GM13977 (cell line): ENCODE measurements around the gene RHOBTB1.

Experiments used
- DNase-seq: peaks from one replicate; pipeline ENCODE4 v3.0.0; 2012; ENCODE audit warnings: low spot score
- in situ Hi-C: fragments of 300-500 bp; cut with MboI; formaldehyde crosslinking; loops from one replicate; pipeline ENCODE4 v1.12.0; 2022; ENCODE audit warnings: low sequenced_read_pairs, low pct_unique_long_range_greater_than_20kb, mixed read lengths, inconsistent platforms; ENCODE audit not compliant: unreplicated experiment
- TF ChIP-seq, protein P1 (sequence below): IDR thresholded peaks from 2 replicates; pipeline ENCODE4 v1.5.1; 2012; ENCODE audit warnings: mild to moderate bottlenecking, control low read depth; ENCODE audit not compliant: insufficient read depth; ENCODE audit errors: extremely low read depth, missing control alignments

Gene RHOBTB1, protein sequence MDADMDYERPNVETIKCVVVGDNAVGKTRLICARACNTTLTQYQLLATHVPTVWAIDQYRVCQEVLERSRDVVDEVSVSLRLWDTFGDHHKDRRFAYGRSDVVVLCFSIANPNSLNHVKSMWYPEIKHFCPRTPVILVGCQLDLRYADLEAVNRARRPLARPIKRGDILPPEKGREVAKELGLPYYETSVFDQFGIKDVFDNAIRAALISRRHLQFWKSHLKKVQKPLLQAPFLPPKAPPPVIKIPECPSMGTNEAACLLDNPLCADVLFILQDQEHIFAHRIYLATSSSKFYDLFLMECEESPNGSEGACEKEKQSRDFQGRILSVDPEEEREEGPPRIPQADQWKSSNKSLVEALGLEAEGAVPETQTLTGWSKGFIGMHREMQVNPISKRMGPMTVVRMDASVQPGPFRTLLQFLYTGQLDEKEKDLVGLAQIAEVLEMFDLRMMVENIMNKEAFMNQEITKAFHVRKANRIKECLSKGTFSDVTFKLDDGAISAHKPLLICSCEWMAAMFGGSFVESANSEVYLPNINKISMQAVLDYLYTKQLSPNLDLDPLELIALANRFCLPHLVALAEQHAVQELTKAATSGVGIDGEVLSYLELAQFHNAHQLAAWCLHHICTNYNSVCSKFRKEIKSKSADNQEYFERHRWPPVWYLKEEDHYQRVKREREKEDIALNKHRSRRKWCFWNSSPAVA

DNA sequence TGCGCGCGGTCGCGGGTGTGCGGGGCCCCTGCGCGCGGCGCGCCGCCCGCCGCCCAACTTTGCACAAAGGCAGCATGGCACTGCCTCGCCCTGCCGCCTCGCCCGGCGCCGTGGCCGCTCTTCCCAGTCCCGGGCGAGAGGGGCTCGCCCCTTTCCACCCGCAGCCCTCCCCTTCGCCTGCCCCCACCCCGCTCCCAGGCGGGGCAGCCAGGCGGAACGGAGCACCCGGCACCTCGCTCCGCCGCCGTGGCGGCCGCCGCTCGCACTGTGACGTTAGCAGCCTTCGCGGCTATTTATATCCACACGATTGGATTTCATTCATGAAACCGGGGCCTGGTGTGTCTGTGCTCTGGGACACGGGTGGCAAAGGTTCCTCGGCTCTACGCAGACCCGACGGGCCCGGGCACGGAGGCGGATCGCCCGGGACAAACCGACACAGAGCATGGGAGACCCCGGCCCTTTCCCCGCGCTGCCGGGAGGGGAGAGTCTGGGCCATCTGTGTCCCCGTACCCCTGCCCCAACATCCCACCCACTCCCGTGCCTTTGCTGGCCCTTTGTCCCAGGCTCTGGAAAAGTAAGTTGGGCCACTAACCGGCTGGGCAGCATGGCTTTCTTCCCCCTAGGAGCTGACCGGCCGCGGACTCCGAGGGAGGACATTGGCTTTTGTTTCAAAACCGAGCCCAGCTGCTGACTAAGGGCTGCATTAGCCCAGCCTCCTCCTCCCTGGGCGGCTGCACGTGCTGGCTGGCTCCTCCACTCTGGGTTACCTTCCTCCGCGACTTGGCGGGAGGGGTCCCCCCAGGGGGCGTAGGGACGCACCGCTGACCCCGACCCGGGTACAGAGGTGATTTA is at the start of gene RHOBTB1:
RHOBTB1 (minus strand) TSS at position 128 of the 852 bp plus-strand sequence. CDS start 32,643 bp downstream, outside the sequence.
- DNase-seq, result peak; percentile 40
- in situ Hi-C loops, result no loop called here
- TF ChIP-seq, protein P1, sequence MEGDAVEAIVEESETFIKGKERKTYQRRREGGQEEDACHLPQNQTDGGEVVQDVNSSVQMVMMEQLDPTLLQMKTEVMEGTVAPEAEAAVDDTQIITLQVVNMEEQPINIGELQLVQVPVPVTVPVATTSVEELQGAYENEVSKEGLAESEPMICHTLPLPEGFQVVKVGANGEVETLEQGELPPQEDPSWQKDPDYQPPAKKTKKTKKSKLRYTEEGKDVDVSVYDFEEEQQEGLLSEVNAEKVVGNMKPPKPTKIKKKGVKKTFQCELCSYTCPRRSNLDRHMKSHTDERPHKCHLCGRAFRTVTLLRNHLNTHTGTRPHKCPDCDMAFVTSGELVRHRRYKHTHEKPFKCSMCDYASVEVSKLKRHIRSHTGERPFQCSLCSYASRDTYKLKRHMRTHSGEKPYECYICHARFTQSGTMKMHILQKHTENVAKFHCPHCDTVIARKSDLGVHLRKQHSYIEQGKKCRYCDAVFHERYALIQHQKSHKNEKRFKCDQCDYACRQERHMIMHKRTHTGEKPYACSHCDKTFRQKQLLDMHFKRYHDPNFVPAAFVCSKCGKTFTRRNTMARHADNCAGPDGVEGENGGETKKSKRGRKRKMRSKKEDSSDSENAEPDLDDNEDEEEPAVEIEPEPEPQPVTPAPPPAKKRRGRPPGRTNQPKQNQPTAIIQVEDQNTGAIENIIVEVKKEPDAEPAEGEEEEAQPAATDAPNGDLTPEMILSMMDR, result no peak

DNA sequence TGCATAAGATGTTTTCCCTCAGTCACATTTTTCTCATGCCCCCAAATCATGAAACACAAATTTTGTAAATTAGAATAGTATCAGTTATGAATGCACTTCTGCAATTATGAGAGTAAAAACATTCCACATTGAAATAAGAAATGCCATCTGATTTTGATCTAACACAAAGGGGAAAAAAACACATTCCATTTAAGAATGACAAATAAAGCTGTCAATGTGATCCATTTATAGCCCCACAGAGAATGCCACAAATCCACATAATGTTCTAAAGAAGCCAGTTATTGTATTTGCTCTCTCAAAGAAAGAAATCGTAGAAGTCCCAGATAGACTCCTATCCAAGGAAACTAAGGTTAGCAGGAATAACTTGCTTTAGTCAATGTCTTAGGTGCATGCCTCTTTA is 48.7 kb upstream of the RHOBTB1 start:
- no peak for DNase-seq
- in situ Hi-C loops, result no loop called here
- TF ChIP-seq, protein P1, result no peak

DNA sequence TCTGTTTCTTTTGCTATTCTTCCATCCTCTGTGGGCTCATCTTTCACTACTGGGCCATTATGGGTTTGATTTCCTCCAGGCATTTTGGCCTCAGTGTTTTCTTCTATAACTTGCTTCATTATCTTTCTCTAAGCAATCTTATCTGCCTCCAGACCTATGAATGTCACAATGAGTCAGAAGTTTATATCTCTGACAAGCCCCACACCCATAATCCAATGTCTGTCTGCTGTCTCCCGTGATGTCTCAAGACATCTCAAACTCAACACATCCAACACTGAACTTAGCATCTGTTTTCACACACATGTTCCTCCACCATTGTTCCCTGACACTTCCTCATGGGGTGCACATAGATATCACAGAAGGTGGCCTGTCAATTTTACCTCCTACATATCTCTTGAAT is 46.7 kb upstream of the RHOBTB1 start:
- TF ChIP-seq, protein P1, result no peak
- in situ Hi-C loops, result no loop called here
- DNase-seq, result no peak

DNA sequence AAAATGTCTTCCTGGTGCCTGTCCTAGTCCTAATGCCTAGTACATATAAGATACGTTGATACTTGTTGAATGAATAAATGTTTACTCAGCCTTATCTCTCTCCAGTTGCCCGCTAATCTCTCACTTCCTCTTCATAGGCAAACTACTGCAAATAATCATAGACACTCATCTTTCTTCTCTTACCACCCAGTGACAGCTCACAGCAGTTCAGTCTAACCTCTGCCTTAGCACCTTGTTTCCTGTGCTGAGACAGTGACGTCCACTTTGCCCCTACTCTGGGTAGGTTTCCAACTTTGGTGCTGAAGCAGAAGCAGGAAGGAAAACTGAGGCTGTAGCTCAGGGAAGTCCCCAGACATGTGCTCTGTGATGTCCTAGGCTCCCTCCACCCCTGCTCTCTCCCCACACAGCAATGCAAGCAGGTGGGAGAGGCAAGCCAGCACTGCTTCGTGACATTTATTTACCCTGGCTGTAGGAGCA is 45.5 kb upstream of the RHOBTB1 start:
- in situ Hi-C loops, result no loop called here
- TF ChIP-seq, protein P1, result no peak
- DNase-seq, result no peak

DNA sequence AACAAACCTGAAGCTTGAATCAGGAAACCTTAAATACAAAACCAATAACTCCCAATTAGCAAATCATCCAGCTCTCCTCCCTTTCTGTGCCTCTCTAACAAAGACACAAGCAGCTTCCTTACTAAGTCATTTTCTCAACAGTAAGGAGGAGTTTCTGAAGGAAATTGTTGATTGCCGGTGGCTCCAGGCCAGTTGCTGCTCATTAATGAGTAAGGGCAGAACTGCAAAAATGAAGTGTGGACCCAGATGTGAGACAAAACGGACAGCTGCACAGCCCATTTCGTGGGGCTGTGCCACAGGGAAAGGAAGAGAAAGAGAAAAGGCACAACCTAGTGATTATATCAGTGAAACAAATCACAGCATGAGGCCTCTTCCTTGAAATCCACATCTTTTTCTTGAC is 42.8 kb upstream of the RHOBTB1 start:
- TF ChIP-seq, protein P1, result no peak
- in situ Hi-C loops, result no loop called here
- DNase-seq, result no peak

DNA sequence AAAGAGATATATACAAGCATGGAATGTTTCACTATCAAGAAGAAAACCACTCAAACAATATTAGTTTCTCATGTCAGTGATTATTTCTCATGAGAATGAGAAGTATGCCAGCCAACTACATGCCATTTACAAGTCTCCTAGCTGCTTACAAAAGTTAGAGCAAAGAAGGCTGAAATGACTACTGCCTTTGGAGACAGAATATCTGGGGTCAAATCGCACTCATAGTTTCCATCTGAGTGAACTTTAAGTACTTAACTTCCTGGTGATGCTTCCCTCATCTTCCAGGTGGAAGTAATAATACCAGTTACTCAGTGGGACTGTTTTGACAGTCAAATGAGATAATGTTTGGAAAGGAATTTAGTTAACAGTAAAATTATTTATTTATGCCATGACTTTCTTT is 42.0 kb upstream of the RHOBTB1 start:
- DNase-seq, result no peak
- in situ Hi-C loops, result no loop called here
- TF ChIP-seq, protein P1, result no peak
